Transverse colon (tissue), 4 donors: Measurements from ENCODE around the gene PHF21B. TPM values are rescaled to one million over a fixed set of nuclear protein-coding genes. Genes with fewer than 3 reads are reported as not detected.

Source experiments
- DNase-seq: peaks from one replicate; pipeline ENCODE4 v3.0.0-alpha.2; 2019
- H3K27ac ChIP-seq, 4 donors: fragments of 200-600 bp; sonication (generic); 2 replicates each; pipeline ENCODE4 v1.5.1; 2016 to 2018; ENCODE audit warnings: inconsistent platforms in 4 of 4
- H3K27me3 ChIP-seq: fragments of 200-600 bp; sonication (generic); 2 replicates; pipeline ENCODE4 v1.5.1; 2017; ENCODE audit warnings: inconsistent platforms
- H3K36me3 ChIP-seq, 4 donors: fragments of 200-600 bp; sonication (generic); 2 replicates each; pipeline ENCODE4 v1.5.1; 2017 to 2019; ENCODE audit warnings: inconsistent platforms in 4 of 4
- H3K4me1 ChIP-seq, 4 donors: fragments of 200-600 bp; sonication (generic); 2 replicates each; pipeline ENCODE4 v1.5.1; 2017 to 2020; ENCODE audit warnings: inconsistent platforms in 4 of 4
- H3K4me3 ChIP-seq, 4 donors: fragments of 200-600 bp; sonication (generic); 1 replicate in 1 of 4; 2 replicates in 3 of 4; pipeline versions ENCODE4 v1.5.1 to v1.6.1; 2017 to 2019; ENCODE audit warnings: inconsistent platforms in 4 of 4
- H3K9me3 ChIP-seq, 2 donors: fragments of 200-600 bp; sonication (generic); 2 replicates each; pipeline ENCODE4 v1.5.1; 2017 to 2019; ENCODE audit warnings: inconsistent platforms in 2 of 2
- EP300 ChIP-seq: sonication (generic); formaldehyde crosslinking; IDR thresholded peaks from one replicate; pipeline ENCODE4 v1.6.1; 2017; ENCODE audit warnings: antibody characterized with exemption, low read depth
- POLR2A ChIP-seq: fragments of 450-650 bp; IDR thresholded peaks from one replicate; pipeline ENCODE4 v1.6.1; 2016; ENCODE audit warnings: antibody characterized with exemption, mild to moderate bottlenecking, moderate library complexity
- POLR2AphosphoS5 ChIP-seq, 3 donors: sonication (generic); formaldehyde crosslinking; IDR thresholded peaks; one replicate each; pipeline ENCODE4 v1.6.1; 2016; ENCODE audit warnings: antibody characterized with exemption in 3 of 3
- WGBS, 2 donors: methylation state at CpG; one replicate each; pipeline ENCODE4 v1.1.5; 2018; ENCODE audit warnings: low coverage in 1 of 2; 5-methylcytosine and 5-hydroxymethylcytosine counted together
- in situ Hi-C, 4 donors: fragments of 200-750 bp; cut with MboI; loops; one replicate each; pipeline versions ENCODE4 v1.15.0 to v1.15.1; 2017; ENCODE audit warnings: low sequenced_read_pairs in 3 of 4, low pct_ligation_motif_present in 1 of 4, low pct_unique_long_range_greater_than_20kb in 1 of 4
- intact Hi-C: fragments of 100-400 bp; cut with DNase I; formaldehyde crosslinking; loops from one replicate; pipeline ENCODE4 v1.15.1; 2023; ENCODE audit warnings: low total_unique reads
- total RNA-seq, 4 donors: library from RNA; depleted of rRNA; stranded (reverse); fragments of >200 nt; gene quantifications; one replicate each; pipeline ENCODE4 v1.1.0, GENCODE V29; 2016
- TF ChIP-seq, protein P1 (sequence below), 5 experiments: fragments of 200-600 bp in 3 of 5; fragments of 450-650 bp in 2 of 5; sonication (generic) in 3 of 5; IDR thresholded peaks; 1 replicate in 2 of 5; 2 replicates in 3 of 5; pipeline ENCODE4 v1.5.1; 2016 to 2017; ENCODE audit warnings: antibody characterized with exemption in 5 of 5, inconsistent platforms in 3 of 5, mild to moderate bottlenecking in 2 of 5, moderate library complexity in 1 of 5

The PHF21B gene
- total RNA-seq, 4 donors from 2014 or later, result not detected

DNA sequence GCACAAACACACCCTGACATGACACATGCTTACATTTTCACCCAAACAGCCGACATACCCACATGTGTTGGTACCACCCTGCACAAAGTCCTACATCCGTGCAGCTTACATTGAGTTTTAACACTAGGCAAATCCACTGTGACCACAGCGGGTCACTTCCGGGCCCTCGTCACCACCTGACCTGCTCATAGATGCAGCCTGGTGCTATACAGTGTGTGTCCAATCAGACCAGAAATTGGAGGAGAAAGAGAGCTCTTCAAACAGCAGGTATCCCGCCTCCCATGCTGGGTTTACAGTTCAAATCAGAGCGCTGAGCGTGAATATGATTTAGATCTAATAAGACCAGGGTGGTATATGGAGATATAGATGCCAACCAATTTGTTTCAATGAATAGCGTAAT, 35.4 kb downstream of the PHF21B start:
- H3K4me3 ChIP-seq, result no peak overlapping the region
- DNase-seq, result no peak
- no peaks in the 10 kb centered on the region for H3K36me3 ChIP-seq
- intact Hi-C loops, result no loop called here
- TF ChIP-seq EP300 (no peak), POLR2AphosphoS5 (IDR thresholded peaks at IDR 0.05) (no peak), POLR2A (no peak)
- TF ChIP-seq, protein P1, sequence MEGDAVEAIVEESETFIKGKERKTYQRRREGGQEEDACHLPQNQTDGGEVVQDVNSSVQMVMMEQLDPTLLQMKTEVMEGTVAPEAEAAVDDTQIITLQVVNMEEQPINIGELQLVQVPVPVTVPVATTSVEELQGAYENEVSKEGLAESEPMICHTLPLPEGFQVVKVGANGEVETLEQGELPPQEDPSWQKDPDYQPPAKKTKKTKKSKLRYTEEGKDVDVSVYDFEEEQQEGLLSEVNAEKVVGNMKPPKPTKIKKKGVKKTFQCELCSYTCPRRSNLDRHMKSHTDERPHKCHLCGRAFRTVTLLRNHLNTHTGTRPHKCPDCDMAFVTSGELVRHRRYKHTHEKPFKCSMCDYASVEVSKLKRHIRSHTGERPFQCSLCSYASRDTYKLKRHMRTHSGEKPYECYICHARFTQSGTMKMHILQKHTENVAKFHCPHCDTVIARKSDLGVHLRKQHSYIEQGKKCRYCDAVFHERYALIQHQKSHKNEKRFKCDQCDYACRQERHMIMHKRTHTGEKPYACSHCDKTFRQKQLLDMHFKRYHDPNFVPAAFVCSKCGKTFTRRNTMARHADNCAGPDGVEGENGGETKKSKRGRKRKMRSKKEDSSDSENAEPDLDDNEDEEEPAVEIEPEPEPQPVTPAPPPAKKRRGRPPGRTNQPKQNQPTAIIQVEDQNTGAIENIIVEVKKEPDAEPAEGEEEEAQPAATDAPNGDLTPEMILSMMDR (IDR thresholded peaks at IDR 0.05), result no peak
- H3K27ac ChIP-seq, result no peak overlapping the region
- H3K27me3 ChIP-seq, result peaks cover 8% of the 10 kb centered on the region
- in situ Hi-C loops, result no loop called here
- no peaks in the 10 kb centered on the region for H3K4me1 ChIP-seq
- H3K9me3 ChIP-seq, result no peaks in the 10 kb centered on the region
- WGBS, 2 donors, result 74 to 80% methylated on average over 3 to 9 of the region's 9 CpGs

DNA sequence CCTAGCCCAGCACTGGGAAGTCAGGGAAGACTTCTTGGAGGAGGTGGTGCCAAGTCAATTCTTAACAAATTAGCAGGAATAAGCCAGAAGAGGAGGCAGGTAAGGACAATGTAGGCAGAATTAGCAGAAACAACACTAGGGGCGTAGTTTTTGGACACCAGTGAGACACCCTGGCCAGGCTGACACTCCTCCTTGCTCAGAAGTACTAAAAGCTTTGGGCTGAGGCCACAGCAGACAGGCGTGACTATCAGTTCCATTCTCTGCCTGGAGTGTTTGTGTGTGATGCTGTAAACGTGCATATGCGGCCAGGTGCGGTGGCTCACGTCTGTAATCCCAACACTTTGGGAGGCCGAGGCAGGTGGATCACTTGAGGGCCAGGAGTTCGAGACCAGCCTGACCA, 36.0 kb downstream of the PHF21B start:
- in situ Hi-C loops, result no loop called here
- 69% methylated on average over 8 of the region's 8 CpGs; no CpG with 5 or more reads in 1 of the 2 donors for WGBS, 2 donors
- no peak for DNase-seq
- H3K4me1 ChIP-seq, result no peaks in the 10 kb centered on the region
- H3K27me3 ChIP-seq, result peaks cover 8% of the 10 kb centered on the region
- H3K4me3 ChIP-seq, result no peak overlapping the region
- intact Hi-C loops, result no loop called here
- H3K9me3 ChIP-seq, result no peaks in the 10 kb centered on the region
- H3K27ac ChIP-seq, result no peak overlapping the region
- H3K36me3 ChIP-seq, result no peaks in the 10 kb centered on the region
- TF ChIP-seq POLR2A, result no peak
- TF ChIP-seq EP300, result no peak
- no peak for TF ChIP-seq POLR2AphosphoS5 (IDR thresholded peaks at IDR 0.05)

DNA sequence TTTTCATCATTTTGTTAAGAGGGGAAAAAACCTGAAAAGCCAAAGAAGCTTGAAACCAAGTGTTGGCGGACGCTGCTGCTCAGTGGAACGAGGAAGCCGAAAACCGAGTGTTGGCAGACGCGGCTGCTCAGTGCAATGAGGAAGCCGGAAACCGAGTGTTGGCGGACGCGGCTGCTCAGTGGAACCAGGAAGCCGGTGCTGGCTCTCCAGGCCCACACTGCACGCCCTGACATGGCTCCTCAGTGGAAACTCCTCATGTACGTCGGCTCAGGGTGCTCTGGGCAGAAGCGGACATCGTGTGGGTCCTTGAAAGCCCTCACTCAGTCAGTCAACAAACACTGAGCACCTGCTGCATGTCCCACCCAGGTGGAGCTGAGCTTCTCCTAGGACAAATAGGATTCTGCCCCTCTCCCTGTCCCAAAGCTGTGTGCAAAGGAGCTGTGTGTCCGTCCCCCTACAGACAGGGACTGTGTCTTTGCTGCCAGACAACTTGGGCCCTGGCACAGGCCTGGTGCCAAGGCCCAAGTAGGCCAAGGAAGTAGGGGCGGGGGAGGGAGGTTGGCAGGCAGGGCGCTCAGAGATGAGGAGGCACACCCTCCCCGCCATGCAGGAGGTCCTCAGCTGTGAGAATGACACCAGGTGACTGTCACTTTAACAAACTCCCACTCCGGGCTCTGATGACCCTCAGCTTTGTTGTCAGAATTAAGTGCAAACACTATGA, 37.3 kb downstream of the PHF21B start:
- in situ Hi-C loops (no loop called here), intact Hi-C loops (no loop called here)
- Histone ChIP-seq H3K9me3 (no peaks in the 10 kb centered on the region), H3K27me3 (peaks cover 8% of the 10 kb centered on the region), H3K36me3 (no peaks in the 10 kb centered on the region), H3K4me3 (no peak overlapping the region), H3K27ac (no peak overlapping the region), H3K4me1 (no peaks in the 10 kb centered on the region)
- peak; percentile 28 for DNase-seq
- 50 to 59% methylated on average over 2 to 22 of the region's 23 CpGs for WGBS, 2 donors
- TF ChIP-seq, protein P1 (IDR thresholded peaks at IDR 0.05), result no peak
- no peak for TF ChIP-seq POLR2A
- no peak for TF ChIP-seq POLR2AphosphoS5 (IDR thresholded peaks at IDR 0.05)
- TF ChIP-seq EP300, result no peak

DNA sequence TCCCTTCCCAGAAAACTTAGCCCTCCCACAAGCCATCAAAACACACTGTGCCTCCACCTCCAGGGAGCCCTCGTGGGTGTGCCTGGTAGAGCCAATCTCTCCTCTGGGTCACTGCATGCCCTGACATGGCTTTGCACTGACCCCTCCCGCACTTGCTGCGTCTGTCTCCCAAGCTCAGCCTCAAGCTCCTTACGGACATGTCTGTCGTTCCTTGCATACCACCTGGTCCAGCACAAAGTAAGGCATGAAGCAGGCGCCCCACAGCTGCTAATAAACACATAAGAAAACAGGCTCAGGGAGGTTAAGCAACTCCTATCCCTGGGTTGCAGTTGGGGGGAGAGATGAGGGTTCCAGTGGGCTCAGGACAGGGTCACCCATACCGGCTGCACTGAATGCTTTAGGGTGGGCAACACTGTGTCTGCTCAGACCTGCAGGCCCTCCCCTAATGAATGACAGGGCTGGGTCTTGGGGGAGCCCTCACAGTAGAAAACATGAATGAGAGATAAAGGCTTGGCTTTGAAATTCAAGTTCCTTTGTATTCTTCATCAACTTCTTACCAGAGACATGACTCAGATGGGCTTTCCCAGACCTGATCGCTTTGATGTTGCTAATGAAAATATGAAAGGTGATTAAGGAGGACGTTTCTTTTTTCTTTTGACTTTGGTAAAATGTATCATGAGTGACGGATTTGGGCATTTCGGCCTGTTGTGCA, 38.0 kb downstream of the PHF21B start:
- no peak for TF ChIP-seq POLR2A
- TF ChIP-seq, protein P1 (IDR thresholded peaks at IDR 0.05), result no peak
- TF ChIP-seq POLR2AphosphoS5 (IDR thresholded peaks at IDR 0.05), result no peak
- TF ChIP-seq EP300, result no peak
- DNase-seq, result no peak
- Histone ChIP-seq H3K9me3 (no peaks in the 10 kb centered on the region), H3K4me3 (no peak overlapping the region), H3K36me3 (no peaks in the 10 kb centered on the region), H3K27ac (no peak overlapping the region), H3K4me1 (no peaks in the 10 kb centered on the region), H3K27me3 (peaks cover 8% of the 10 kb centered on the region)
- 70 to 74% methylated on average over 4 to 11 of the region's 11 CpGs for WGBS, 2 donors
- intact Hi-C loops, result no loop called here
- in situ Hi-C loops, result no loop called here
